ENCODE results near the gene LCNL1. TPM values are rescaled to one million over a fixed set of nuclear protein-coding genes. Genes with fewer than 3 reads are reported as not detected.
A peak's percentile ranks its signal among the peaks of the same experiment; 100 is the strongest.

Gene LCNL1
- total and polyA plus RNA-seq, 2 of the 13 experiments (the other 11 are each of a cell fraction or from before 2014, with no cell fraction given): not detected

DNA sequence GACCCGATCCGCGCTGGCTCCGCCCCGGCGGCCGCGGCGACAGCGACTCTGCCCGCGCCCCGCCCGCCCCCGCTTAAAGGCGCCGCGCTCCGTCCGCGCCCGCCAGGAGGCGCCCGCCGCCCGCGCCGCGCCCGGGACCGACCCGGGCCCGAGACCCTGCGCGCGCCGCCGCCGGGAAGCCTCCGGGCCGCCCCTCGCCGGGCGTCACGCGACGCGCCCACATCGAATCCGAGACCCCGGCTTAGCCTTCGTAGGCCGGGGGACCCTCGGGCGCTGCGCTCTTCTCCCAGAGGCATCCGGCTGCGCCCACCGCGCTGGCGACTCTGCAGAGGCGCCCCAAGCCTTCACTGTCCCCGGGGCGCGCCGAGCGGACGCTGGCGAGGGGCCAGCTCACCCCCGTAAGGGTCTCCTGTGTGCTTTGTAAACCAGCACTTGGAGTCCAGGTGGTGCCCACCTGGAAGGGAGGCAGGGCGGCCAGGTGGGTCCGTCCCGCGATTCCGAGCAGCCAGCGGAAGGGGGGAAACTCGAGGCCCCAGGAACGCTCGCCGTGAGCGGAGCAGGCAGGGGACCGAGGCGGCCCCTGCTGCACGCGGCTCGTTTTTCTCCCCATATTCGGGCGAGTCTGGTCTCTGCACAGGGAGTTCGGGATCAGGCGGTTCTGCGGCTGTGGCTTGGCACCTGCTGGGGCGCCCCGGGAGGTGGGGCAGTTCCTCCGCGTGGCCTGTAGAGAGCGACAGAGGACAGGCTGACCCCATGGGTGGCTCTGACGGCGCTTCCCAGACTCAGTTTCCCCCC, 45.7 kb downstream of the LCNL1 start (continued):
- TF ChIP-seq ZBTB7B (CRISPR knock-in tag; IDR thresholded peaks at IDR 0.05) (peak; percentile 52; the same call in 1 of the 2 replicates), ZSCAN12 (CRISPR knock-in tag; IDR thresholded peaks at IDR 0.05) (0 out of 2 replicates have a peak, but pooled peaks have one; percentile 16), MYC (CRISPR knock-in tag; IDR thresholded peaks at IDR 0.05; ENCODE audit: borderline replicate concordance) (peak; percentile 45; the same call in 1 of the 2 replicates), ISL2 (CRISPR knock-in tag; IDR thresholded peaks at IDR 0.05) (peak; percentile 24; the same call in 1 of the 2 replicates), ZNF777 (CRISPR knock-in tag; IDR thresholded peaks at IDR 0.05) (peak; percentile 29; the same call in 1 of the 2 replicates), ZNF331 (CRISPR knock-in tag; IDR thresholded peaks at IDR 0.05) (no peak), ZNF143 (CRISPR knock-in tag; IDR thresholded peaks at IDR 0.05) (0 out of 2 replicates have a peak, but pooled peaks have one; percentile 23), ZNF232 (CRISPR knock-in tag; IDR thresholded peaks at IDR 0.05; ENCODE audit: borderline replicate concordance) (0 out of 2 replicates have a peak, but pooled peaks have one; percentile 30), MTA1 (CRISPR knock-in tag; IDR thresholded peaks at IDR 0.05; ENCODE audit: borderline replicate concordance) (no peak)
- TF ChIP-seq, protein P1, sequence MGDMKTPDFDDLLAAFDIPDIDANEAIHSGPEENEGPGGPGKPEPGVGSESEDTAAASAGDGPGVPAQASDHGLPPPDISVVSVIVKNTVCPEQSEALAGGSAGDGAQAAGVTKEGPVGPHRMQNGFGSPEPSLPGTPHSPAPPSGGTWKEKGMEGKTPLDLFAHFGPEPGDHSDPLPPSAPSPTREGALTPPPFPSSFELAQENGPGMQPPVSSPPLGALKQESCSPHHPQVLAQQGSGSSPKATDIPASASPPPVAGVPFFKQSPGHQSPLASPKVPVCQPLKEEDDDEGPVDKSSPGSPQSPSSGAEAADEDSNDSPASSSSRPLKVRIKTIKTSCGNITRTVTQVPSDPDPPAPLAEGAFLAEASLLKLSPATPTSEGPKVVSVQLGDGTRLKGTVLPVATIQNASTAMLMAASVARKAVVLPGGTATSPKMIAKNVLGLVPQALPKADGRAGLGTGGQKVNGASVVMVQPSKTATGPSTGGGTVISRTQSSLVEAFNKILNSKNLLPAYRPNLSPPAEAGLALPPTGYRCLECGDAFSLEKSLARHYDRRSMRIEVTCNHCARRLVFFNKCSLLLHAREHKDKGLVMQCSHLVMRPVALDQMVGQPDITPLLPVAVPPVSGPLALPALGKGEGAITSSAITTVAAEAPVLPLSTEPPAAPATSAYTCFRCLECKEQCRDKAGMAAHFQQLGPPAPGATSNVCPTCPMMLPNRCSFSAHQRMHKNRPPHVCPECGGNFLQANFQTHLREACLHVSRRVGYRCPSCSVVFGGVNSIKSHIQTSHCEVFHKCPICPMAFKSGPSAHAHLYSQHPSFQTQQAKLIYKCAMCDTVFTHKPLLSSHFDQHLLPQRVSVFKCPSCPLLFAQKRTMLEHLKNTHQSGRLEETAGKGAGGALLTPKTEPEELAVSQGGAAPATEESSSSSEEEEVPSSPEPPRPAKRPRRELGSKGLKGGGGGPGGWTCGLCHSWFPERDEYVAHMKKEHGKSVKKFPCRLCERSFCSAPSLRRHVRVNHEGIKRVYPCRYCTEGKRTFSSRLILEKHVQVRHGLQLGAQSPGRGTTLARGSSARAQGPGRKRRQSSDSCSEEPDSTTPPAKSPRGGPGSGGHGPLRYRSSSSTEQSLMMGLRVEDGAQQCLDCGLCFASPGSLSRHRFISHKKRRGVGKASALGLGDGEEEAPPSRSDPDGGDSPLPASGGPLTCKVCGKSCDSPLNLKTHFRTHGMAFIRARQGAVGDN (CRISPR knock-in tag; IDR thresholded peaks at IDR 0.05): peak; percentile 61; the same call in 1 of the 2 replicates
- TF ChIP-seq, protein P2, sequence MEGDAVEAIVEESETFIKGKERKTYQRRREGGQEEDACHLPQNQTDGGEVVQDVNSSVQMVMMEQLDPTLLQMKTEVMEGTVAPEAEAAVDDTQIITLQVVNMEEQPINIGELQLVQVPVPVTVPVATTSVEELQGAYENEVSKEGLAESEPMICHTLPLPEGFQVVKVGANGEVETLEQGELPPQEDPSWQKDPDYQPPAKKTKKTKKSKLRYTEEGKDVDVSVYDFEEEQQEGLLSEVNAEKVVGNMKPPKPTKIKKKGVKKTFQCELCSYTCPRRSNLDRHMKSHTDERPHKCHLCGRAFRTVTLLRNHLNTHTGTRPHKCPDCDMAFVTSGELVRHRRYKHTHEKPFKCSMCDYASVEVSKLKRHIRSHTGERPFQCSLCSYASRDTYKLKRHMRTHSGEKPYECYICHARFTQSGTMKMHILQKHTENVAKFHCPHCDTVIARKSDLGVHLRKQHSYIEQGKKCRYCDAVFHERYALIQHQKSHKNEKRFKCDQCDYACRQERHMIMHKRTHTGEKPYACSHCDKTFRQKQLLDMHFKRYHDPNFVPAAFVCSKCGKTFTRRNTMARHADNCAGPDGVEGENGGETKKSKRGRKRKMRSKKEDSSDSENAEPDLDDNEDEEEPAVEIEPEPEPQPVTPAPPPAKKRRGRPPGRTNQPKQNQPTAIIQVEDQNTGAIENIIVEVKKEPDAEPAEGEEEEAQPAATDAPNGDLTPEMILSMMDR (CRISPR knock-in tag; IDR thresholded peaks at IDR 0.05): peak; percentile 59
- TF ChIP-seq, protein P3, sequence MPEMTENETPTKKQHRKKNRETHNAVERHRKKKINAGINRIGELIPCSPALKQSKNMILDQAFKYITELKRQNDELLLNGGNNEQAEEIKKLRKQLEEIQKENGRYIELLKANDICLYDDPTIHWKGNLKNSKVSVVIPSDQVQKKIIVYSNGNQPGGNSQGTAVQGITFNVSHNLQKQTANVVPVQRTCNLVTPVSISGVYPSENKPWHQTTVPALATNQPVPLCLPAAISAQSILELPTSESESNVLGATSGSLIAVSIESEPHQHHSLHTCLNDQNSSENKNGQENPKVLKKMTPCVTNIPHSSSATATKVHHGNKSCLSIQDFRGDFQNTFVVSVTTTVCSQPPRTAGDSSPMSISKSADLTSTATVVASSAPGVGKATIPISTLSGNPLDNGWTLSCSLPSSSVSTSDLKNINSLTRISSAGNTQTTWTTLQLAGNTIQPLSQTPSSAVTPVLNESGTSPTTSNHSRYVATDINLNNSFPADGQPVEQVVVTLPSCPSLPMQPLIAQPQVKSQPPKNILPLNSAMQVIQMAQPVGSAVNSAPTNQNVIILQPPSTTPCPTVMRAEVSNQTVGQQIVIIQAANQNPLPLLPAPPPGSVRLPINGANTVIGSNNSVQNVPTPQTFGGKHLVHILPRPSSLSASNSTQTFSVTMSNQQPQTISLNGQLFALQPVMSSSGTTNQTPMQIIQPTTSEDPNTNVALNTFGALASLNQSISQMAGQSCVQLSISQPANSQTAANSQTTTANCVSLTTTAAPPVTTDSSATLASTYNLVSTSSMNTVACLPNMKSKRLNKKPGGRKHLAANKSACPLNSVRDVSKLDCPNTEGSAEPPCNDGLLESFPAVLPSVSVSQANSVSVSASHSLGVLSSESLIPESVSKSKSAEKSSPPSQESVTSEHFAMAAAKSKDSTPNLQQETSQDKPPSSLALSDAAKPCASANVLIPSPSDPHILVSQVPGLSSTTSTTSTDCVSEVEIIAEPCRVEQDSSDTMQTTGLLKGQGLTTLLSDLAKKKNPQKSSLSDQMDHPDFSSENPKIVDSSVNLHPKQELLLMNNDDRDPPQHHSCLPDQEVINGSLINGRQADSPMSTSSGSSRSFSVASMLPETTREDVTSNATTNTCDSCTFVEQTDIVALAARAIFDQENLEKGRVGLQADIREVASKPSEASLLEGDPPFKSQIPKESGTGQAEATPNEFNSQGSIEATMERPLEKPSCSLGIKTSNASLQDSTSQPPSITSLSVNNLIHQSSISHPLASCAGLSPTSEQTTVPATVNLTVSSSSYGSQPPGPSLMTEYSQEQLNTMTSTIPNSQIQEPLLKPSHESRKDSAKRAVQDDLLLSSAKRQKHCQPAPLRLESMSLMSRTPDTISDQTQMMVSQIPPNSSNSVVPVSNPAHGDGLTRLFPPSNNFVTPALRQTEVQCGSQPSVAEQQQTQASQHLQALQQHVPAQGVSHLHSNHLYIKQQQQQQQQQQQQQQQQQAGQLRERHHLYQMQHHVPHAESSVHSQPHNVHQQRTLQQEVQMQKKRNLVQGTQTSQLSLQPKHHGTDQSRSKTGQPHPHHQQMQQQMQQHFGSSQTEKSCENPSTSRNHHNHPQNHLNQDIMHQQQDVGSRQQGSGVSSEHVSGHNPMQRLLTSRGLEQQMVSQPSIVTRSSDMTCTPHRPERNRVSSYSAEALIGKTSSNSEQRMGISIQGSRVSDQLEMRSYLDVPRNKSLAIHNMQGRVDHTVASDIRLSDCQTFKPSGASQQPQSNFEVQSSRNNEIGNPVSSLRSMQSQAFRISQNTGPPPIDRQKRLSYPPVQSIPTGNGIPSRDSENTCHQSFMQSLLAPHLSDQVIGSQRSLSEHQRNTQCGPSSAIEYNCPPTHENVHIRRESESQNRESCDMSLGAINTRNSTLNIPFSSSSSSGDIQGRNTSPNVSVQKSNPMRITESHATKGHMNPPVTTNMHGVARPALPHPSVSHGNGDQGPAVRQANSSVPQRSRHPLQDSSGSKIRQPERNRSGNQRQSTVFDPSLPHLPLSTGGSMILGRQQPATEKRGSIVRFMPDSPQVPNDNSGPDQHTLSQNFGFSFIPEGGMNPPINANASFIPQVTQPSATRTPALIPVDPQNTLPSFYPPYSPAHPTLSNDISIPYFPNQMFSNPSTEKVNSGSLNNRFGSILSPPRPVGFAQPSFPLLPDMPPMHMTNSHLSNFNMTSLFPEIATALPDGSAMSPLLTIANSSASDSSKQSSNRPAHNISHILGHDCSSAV (CRISPR knock-in tag; IDR thresholded peaks at IDR 0.05; ENCODE audit: borderline replicate concordance): 0 out of 2 replicates have a peak, but pooled peaks have one; percentile 29
- TF ChIP-seq, protein P4, sequence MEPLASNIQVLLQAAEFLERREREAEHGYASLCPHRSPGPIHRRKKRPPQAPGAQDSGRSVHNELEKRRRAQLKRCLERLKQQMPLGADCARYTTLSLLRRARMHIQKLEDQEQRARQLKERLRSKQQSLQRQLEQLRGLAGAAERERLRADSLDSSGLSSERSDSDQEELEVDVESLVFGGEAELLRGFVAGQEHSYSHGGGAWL (CRISPR knock-in tag; IDR thresholded peaks at IDR 0.05): peak; percentile 50; the same call in 1 of the 2 replicates
